Iris pigment epithelial cell (primary cell): ENCODE measurements around the gene CEP85.

Experiments
- DNase-seq: peaks from one replicate; pipeline ENCODE4 v3.0.0-alpha.2; 2011; ENCODE audit warnings: low read depth

Gene CEP85

DNA sequence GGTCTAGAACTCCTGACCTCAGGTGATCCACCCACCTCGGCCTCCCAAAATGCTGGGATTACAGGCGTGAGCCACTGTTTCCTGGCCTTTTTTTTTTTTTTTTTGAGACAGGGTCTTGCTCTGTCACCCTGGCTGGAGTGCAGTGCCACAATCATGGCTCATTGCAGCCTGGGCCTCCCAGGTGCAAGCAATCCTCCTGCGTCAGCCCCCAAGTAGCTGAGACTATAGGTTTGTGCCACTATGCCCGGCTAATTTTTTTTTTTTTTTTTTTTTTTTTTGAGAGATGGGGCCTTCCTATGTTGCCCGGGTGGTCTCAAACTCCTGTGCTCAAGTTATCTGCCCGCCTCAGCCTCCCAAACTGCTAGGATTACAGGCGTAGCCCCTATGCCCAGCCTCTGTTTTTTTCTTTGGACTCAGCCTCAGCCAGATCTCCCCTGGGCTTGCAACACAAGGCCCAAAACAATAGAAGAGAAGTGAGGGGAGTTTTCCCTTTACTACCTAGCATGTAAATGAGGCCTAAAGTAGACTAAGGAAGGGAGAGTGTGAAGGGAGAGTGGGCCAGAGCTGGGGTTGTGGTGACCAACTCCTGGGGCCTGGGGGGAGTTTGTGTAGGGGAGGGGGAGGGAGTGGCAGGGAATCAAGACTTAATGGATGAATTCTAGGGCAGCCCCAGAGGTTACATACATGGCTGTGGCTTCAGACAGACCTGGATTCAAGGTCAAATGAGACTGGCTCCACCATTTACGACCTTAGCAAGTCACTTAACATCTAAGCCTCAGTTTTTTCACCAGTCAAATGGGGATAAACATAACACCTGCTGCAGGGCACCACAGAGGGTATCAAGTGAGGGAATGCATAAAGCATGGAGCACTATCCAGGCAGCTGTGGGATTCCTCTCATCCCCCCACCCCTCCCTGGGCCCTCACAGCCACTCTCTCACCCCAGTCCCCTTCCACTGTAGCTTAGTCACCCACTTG is 82.2 kb downstream of the CEP85 start:
- DNase-seq: no peak

GRCh38 chr1:26317146-26317545 is 83.1 kb downstream of the CEP85 start:
- DNase-seq: no peak

DNA sequence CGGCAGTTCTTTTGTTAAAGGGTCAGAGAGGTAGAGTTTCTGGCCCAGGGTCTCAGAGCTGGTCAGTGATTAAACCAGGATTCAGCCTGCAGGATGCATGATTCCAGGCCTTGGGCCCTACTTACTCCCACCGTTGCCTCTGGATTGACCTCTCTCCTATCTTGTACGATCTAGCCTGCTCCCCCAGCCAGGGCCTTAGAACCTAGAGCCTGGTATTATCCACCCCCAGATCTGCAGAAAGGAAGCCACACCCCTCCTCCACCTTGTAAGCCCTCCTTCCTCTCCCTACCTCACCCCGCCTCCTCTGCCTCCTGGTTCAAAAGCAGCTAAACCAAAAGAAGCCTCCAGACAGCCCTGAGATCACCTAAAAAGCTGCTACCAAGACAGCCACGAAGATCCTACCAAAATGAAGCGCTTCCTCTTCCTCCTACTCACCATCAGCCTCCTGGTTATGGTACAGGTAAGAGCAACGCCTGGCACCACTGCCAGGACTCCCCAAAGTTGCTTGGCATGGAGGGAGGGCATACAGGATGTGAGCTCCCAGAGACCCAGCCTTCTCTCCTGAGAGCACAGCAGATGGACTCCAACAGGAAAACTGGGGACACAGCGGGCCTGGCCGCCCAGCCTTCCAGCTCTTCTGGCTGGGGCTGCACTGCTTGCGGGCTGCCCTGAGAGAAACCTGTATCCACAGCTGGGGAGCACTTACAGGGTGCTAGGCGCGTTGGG is 83.8 kb downstream of the CEP85 start, which contains the start of gene CD52:
TSS of gene CD52 (plus strand) at position 347 of the 726 bp plus-strand sequence. CDS start at position 407, 60 bp downstream.
- no peak for DNase-seq

DNA sequence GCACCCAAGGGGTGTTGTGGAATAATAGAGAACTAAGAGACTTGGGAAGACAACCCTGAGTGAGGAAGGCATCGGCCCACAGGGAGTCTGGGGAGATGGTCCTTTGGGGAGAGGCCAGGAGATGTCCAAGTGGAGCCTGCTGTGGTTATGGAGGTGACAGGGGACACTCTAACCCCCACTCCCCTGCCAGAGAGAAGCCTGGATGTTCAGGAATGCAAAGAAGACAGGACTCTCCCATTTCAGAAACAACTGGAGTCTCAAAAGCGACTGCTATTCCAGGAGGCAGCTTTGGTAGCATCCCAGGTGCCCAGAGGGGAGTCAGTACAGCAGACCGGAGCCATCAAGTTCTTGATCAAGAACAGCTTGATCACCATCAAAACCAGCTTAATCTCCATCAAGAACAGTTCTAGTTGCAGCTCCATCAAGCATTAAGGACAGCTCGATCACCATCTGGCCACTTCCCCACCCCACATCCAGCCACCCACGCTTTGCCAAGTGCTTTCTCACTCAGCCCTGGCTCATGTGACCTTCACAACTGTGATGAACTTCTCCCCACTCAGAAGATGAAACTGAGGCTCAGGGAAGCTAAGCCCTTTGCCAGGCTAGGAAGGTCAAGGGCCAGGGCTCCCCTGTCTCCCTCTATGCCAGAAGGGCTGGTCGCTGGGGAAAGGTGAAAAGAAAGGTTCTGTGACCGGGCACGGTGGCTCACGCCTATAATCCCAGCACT is 84.5 kb downstream of the CEP85 start:
- no peak for DNase-seq

- DNase-seq: no peak
Measured at GRCh38 chr1:26320896-26321295, 86.9 kb downstream of the CEP85 start.

- DNase-seq: peak; percentile 79
Measured at GRCh38 chr1:26321315-26322041, 87.5 kb downstream of the CEP85 start.

GRCh38 chr1:26322042-26322331 is 88.0 kb downstream of the CEP85 start:
- DNase-seq: no peak

DNA sequence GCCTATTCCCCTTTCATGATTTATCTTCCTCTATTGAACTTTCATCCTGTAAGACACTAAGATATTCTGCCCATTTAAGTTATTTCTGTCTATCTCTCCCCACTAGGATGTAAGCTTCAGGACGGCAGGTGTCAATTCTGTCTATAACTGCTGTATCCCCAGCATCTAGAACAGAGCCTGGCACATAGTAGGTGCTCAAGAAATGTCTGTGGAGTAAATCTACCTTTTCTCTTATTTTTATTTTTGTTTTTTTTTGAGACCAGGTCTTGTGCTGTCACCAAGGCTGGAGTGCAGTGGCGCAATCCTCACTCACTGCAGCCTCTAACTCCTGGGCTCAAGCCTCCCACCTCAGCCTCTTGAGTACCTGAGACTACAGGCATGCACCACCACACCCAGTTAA is 89.4 kb downstream of the CEP85 start:
- DNase-seq: no peak

- no peak for DNase-seq
Measured at GRCh38 chr1:26324550-26324949, 90.5 kb downstream of the CEP85 start.

- no peak for DNase-seq
Measured at GRCh38 chr1:26327956-26328362, 94.0 kb downstream of the CEP85 start.
